Stimulated activated CD8-positive, alpha-beta memory T cell treated with anti-CD3 and anti-CD28 coated beads, Interleukin-4, amount 100 ng/mL, for 24 hours (primary cell): ENCODE data around the gene RPL22.
"Not testable (repeated sequence)": the region's sequence is repeated elsewhere in the genome, so short reads cannot be mapped to it uniquely, and the experiment has no call there.

Experiments
- DNase-seq: peaks from one replicate; pipeline ENCODE4 v3.0.0-alpha.2; 2020; ENCODE audit warnings: low read depth

The RPL22 gene

GRCh38 chr1:6233376-6233775 is 34.0 kb upstream of the RPL22 start:
- no peak for DNase-seq

- DNase-seq = no peak
Measured at GRCh38 chr1:6225651-6226050, 26.3 kb upstream of the RPL22 start.

GRCh38 chr1:6224718-6225117 is 25.3 kb upstream of the RPL22 start:
- DNase-seq = no peak

- no peak for DNase-seq
Measured at GRCh38 chr1:6223617-6224016, 24.2 kb upstream of the RPL22 start.

- DNase-seq = no peak
Measured at GRCh38 chr1:6222636-6223035, 23.2 kb upstream of the RPL22 start.

- no peak for DNase-seq
Measured at GRCh38 chr1:6221210-6221784, 21.9 kb upstream of the RPL22 start.

DNA sequence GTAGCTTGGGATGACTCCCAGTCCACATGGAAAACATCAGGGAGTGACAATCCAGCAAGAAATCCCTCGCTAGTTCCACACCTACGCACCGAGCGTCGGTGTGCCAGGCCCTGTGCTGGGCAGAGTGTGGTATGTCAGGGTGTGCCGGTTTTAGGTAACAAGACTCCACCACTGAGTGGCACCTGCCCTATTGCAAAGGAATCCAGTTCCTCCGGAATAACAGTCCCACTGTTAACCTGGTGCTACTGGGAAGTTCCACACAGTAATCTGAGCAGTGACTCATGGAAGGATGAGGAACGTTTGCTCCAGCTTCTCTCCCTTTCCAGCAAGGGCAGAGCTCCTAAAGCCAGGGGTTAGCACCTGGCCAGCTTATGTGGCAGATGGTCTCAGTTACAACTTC is 20.8 kb upstream of the RPL22 start:
- no peak for DNase-seq

GRCh38 chr1:6219641-6220040 is 20.2 kb upstream of the RPL22 start:
- DNase-seq = not testable (repeated sequence)

DNA sequence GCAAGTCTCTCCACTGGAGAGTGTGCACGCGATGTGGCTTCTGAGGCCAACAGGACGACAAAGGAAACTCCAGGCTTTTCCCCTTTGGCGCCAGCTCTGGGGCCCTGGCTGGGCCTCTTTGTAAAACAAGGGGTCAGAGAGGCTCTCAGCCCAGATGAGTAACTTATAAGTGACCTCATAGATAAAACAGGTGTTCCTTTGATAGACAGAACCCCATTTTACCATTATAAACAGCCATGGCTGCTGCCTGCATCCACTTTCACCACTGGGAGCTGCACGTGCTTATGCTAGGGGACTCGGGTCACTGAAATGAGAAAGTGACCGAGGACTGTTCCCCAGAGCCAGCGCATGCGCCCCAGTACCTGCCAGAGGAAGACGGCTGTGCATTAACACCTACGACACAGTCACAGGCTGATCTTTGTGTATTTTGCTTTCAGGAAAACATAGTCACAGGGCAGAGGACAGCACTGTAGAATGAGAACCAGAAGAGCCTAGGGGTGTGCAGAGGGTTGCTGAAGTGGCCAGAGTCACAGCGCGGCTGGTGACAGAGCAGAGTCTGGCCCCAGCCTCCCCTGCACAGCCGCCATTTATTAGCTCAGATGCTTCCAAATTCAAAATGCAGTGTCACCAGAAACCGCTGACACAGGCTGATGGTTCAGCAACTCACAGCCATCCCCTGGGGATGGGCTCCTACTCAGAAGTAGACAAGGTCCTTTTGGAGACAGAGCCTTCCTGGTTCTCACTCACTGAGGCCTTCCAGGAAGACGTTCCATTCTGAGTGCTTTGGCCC is 19.2 kb upstream of the RPL22 start:
- no peak for DNase-seq

DNA sequence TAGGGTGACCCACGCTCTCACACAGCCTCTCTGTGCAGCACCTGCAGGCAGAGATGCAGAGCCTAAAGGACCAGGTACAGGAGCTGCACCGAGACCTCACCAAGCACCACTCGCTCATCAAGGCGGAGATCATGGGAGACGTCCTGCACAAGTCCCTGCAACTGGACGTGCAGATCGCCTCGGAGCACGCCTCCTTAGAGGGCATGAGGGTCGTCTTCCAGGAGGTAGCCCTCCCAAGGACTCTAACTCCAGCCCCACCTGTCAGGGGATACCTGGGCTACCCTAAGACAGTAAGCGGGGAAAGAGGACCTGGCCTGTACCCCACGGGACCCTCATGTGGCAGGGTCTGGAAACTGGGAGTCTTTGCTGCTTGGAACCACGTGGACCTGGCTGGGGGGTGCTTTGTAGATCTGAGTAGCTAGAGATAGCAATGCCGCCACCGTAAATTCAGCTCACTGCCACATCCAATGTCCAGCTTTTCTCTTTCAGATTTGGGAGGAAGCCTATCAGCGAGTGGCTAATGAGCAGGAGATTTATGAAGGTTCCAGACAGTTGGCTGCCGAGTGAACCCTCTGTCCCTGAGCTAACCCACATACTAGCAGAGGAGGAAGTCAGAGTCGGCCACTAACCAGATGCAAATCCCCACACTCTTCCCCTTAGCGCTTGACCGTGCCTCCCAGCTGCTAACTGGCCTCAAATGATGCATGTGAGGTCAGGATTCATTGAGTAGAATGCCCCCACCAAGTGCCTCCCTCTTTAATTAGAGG is 13.0 kb upstream of the RPL22 start:
- DNase-seq = no peak

DNA sequence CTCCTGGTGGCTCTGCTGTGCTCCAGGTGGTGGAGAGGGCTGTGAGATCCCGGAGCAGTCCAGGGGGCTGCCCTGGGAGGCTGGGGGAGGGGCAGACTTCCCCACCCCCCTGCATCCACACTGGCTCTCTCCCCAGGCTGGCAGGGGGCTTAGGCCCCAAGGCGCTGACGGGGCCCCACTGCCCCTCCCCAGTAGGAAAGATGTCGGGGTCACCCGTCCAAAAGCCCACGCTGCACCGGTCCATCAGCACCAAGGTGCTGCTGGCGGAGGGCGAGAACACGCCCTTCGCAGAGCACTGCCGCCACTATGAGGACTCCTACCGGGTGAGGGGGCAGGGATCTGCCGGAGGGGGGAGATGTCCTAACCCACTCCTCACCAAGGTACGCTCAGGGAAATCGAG is 12.3 kb upstream of the RPL22 start:
- DNase-seq = no peak

DNA sequence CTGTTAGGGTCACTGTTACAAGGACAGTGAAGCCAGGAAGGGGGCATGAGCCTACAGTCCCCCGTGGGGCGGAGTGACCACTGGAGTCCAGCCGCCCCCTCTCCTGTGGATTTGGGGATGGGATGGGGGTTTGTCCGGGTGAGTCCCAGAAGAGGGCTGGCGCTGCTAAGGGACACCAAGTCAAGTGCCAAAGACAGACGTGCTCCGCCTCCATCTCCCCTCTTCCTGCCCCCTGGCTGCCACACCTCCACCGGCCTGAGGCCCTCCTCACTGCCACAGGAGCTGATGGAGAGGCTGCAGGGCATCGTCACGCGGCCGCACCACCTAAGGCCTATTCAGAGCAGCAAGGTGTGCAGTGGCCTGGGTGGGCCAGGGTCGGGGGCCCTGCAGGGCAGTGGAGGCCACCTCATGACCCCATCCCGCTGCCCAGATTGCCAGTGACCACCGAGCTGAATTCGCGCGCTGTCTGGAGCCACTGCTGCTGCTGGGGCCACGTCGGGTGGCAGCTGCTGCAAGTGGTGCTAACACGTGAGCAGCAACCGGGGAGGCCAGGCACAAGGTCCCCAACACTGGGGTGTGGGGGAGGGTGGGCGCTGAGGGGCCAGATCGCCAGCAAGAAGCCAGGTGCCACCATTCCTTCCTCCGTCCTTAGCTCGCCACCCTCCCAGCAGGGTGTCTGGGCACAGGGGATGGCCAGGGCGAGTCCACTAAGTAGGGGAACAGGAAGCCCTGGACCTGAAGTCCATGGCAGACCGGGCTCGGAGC is 11.4 kb upstream of the RPL22 start:
- DNase-seq = no peak

- DNase-seq = no peak
Measured at GRCh38 chr1:6209661-6210580, 10.5 kb upstream of the RPL22 start.

DNA sequence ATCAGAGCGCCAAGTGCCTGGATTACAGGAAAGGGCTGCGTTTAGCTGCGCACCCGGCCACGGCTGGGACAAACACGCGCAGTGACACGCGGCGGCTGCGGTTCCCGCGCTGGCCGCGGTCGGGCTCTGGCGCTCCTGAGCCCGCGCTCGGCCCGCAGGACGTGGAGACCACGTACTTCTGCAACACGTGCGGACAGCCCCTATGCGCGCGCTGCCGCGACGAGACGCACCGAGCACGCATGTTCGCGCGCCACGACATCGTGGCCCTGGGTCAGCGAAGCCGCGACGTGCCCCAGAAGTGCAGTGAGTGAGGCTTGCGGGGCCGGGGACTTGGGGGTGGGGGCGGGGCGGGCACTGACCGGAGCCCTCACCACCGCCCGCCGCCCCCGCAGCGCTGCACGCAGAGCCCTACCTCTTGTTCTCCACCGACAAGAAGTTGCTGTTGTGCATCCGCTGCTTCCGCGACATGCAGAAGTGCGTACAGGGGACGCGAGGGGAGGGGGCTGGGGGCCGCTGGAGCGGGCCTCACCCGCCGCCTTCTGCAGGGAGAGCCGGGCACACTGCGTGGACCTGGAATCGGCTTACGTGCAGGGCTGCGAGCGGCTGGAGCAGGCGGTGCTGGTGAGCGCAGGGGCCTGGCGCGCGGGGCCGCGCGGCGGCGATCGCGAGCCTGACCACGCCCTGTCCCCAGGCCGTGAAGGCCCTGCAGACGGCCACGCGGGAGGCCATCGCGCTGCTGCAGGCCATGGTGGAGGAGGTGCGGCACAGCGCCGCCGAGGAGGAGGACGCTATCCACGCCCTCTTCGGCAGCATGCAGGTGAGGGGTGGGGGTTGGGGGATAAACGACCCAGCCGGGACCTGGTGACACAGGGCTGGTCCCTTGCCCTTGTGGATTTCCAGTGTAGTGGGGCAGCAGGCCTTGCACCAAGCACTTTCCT is 9.6 kb upstream of the RPL22 start:
- DNase-seq = no peak

GRCh38 chr1:6207921-6208320 is 8.5 kb upstream of the RPL22 start:
- DNase-seq = no peak

- no peak for DNase-seq
Measured at GRCh38 chr1:6207075-6207885, 7.9 kb upstream of the RPL22 start.

- DNase-seq = no peak
Measured at GRCh38 chr1:6206520-6206855, 7.1 kb upstream of the RPL22 start.

- peak; percentile 44 for DNase-seq
Measured at GRCh38 chr1:6205849-6206519, 6.6 kb upstream of the RPL22 start, which contains the start of gene RNF207. Gene RNF207, plus strand, starts transcription at chr1:6206119. Its CDS starts 417 bp downstream, at chr1:6206536.

- no peak for DNase-seq
Measured at GRCh38 chr1:6202256-6202655, 2.9 kb upstream of the RPL22 start.
